Breast epithelium (tissue), 4 donors: ENCODE data around the gene NMUR1. TPM values are rescaled to one million over a fixed set of nuclear protein-coding genes. Genes with fewer than 3 reads are reported as not detected.

Source experiments
- DNase-seq, 2 donors: peaks; one replicate each; pipeline ENCODE4 v3.0.0-alpha.2; 2019; ENCODE audit warnings: low spot score in 2 of 2
- H3K27ac ChIP-seq, 2 donors: fragments of 200-600 bp; sonication (generic) in 1 of 2; one replicate each; pipeline ENCODE4 v1.5.1; 2016 to 2019; ENCODE audit warnings: mild to moderate bottlenecking in 1 of 2
- H3K27me3 ChIP-seq, 2 donors: fragments of 200-600 bp; sonication (generic) in 1 of 2; one replicate each; pipeline versions ENCODE4 v1.5.1 to v1.6.0; 2017 to 2019; ENCODE audit warnings: control low read depth in 1 of 2, mild to moderate bottlenecking in 1 of 2
- H3K36me3 ChIP-seq: fragments of 200-600 bp; one replicate; pipeline ENCODE4 v1.5.1; 2019
- H3K4me1 ChIP-seq, 2 donors: fragments of 200-600 bp; sonication (generic); one replicate each; pipeline ENCODE4 v1.5.1; 2016 to 2019; ENCODE audit warnings: control low read depth in 1 of 2
- H3K4me3 ChIP-seq, 3 donors: fragments of 200-600 bp; sonication (generic); 1 replicate in 2 of 3; 2 replicates in 1 of 3; pipeline ENCODE4 v1.5.1; 2016 to 2019; ENCODE audit warnings: mild to moderate bottlenecking in 3 of 3, moderate library complexity in 2 of 3
- H3K9me3 ChIP-seq, 2 donors: fragments of 200-600 bp; sonication (generic) in 1 of 2; one replicate each; pipeline ENCODE4 v1.5.1; 2016 to 2019; ENCODE audit warnings: control low read depth in 1 of 2
- CTCF ChIP-seq, 3 donors: fragments of 450-650 bp; IDR thresholded peaks; one replicate each; pipeline ENCODE4 v1.5.1; 2016 to 2017; ENCODE audit warnings: antibody characterized with exemption in 3 of 3, mild to moderate bottlenecking in 3 of 3, moderate library complexity in 3 of 3
- POLR2A ChIP-seq: fragments of 450-650 bp; IDR thresholded peaks from one replicate; pipeline ENCODE4 v1.6.1; 2016; ENCODE audit warnings: antibody characterized with exemption, mild to moderate bottlenecking, moderate library complexity
- POLR2AphosphoS5 ChIP-seq, 3 donors: sonication (generic); formaldehyde crosslinking; IDR thresholded peaks; one replicate each; pipeline ENCODE4 v1.6.1; 2017; ENCODE audit warnings: antibody characterized with exemption in 3 of 3
- intact Hi-C: fragments of 100-400 bp; cut with DNase I; formaldehyde crosslinking; loops from one replicate; pipeline ENCODE4 v1.15.1; 2023; ENCODE audit warnings: low total_unique reads
- total RNA-seq, 3 donors: library from RNA; depleted of rRNA; stranded (reverse); fragments of >200 nt; gene quantifications; one replicate each; pipeline ENCODE4 v1.1.0, GENCODE V29; 2016

Gene NMUR1
- total RNA-seq, 3 donors from 2014 or later, result under 0.01 to 3.8 TPM; not detected in 1

- Histone ChIP-seq H3K27me3 (no peaks in the 10 kb centered on the region), H3K4me3 (peak overlapping the region; percentile 62 to 72 (median 71)), H3K27ac (peak overlapping the region; percentile 86 to 94), H3K36me3 (no peaks in the 10 kb centered on the region), H3K4me1 (no peaks in the 10 kb centered on the region), H3K9me3 (no peaks in the 10 kb centered on the region)
- DNase-seq, result peak; percentile 98 to 99
- TF ChIP-seq POLR2AphosphoS5 (IDR thresholded peaks at IDR 0.05), result peak; percentile 73 to 92 (median 81)
- no peak for TF ChIP-seq CTCF (IDR thresholded peaks at IDR 0.05)
- peak; percentile 93 for TF ChIP-seq POLR2A
- intact Hi-C loops, result no loop called here
Measured at GRCh38 chr2:231514225-231514950, 15.9 kb downstream of the NMUR1 start.

- H3K4me3 ChIP-seq, result peak overlapping the region; percentile 62 to 72 (median 71)
- H3K9me3 ChIP-seq, result no peaks in the 10 kb centered on the region
- peak overlapping the region; percentile 86 to 94 for H3K27ac ChIP-seq
- no peak for TF ChIP-seq POLR2AphosphoS5 (IDR thresholded peaks at IDR 0.05)
- no peak for TF ChIP-seq POLR2A
- TF ChIP-seq CTCF (IDR thresholded peaks at IDR 0.05), result no peak
- DNase-seq, result no peak
- no peaks in the 10 kb centered on the region for H3K36me3 ChIP-seq
- no peaks in the 10 kb centered on the region for H3K27me3 ChIP-seq
- intact Hi-C loops, result no loop called here
- no peaks in the 10 kb centered on the region for H3K4me1 ChIP-seq
Measured at GRCh38 chr2:231513746-231514224, 16.5 kb downstream of the NMUR1 start.

GRCh38 chr2:231512222-231512621, 18.0 kb downstream of the NMUR1 start:
- no peaks in the 10 kb centered on the region for H3K36me3 ChIP-seq
- DNase-seq, result no peak
- H3K4me3 ChIP-seq, result no peak overlapping the region
- no peak overlapping the region for H3K27ac ChIP-seq
- no peak for TF ChIP-seq POLR2AphosphoS5 (IDR thresholded peaks at IDR 0.05)
- no peak for TF ChIP-seq CTCF (IDR thresholded peaks at IDR 0.05)
- TF ChIP-seq POLR2A, result no peak
- no peaks in the 10 kb centered on the region for H3K4me1 ChIP-seq
- no peaks in the 10 kb centered on the region for H3K9me3 ChIP-seq
- H3K27me3 ChIP-seq, result no peaks in the 10 kb centered on the region
- intact Hi-C loops, result no loop called here

- H3K27me3 ChIP-seq, result no peaks in the 10 kb centered on the region
- H3K4me1 ChIP-seq, result no peaks in the 10 kb centered on the region
- intact Hi-C loops, result no loop called here
- H3K4me3 ChIP-seq, result no peak overlapping the region
- no peak overlapping the region for H3K27ac ChIP-seq
- H3K36me3 ChIP-seq, result no peaks in the 10 kb centered on the region
- DNase-seq, result no peak
- TF ChIP-seq POLR2A (no peak), CTCF (IDR thresholded peaks at IDR 0.05) (no peak), POLR2AphosphoS5 (IDR thresholded peaks at IDR 0.05) (no peak)
- no peaks in the 10 kb centered on the region for H3K9me3 ChIP-seq
Measured at GRCh38 chr2:231503766-231504165, 26.5 kb downstream of the NMUR1 start.

- H3K4me1 ChIP-seq, result no peaks in the 10 kb centered on the region
- H3K27ac ChIP-seq, result no peak overlapping the region
- no peaks in the 10 kb centered on the region for H3K9me3 ChIP-seq
- TF ChIP-seq POLR2A (no peak), CTCF (IDR thresholded peaks at IDR 0.05) (no peak), POLR2AphosphoS5 (IDR thresholded peaks at IDR 0.05) (no peak)
- no peaks in the 10 kb centered on the region for H3K36me3 ChIP-seq
- no peak overlapping the region for H3K4me3 ChIP-seq
- intact Hi-C loops, result no loop called here
- no peak for DNase-seq
- no peaks in the 10 kb centered on the region for H3K27me3 ChIP-seq
Measured at GRCh38 chr2:231502596-231502995, 27.6 kb downstream of the NMUR1 start.
